ENCODE measurements around the gene ENTHD1. TPM values are rescaled to one million over a fixed set of nuclear protein-coding genes. Genes with fewer than 3 reads are reported as not detected.

Gene ENTHD1
- total and polyA plus RNA-seq, 9 of the 15 experiments (the other 6 are each of a cell fraction or from before 2014, with no cell fraction given), result 0.13 to 0.98 (median 0.35) TPM

DNA sequence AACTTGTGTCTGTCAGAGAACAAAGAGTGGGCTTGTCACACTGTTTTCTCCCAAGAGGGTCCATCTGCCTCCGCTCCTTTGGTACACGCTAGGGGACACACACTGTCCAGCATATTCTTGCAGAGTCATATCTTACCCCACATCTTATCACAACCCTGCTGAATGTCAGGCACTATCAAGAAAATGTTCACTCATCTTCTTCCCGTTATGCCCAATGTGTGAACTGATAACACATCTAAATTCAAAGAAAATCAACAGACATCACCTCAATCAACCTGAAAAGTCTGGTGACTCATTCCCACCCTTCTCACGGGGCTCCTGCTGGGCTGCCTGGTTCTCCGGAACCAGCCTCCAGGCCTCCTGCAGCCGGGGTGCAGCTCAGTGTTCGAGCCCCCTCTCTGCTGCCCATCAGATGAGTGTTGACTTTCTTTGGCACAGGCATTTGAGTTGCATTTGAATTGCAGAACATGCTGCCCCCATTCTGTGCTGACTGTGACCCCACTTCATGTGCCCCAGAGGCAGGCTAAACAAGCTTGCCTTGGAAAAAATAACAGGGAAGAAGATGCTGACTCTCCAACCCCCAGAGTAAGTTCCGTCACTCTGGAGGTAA lies 26.7 kb upstream of the ENTHD1 start (continued):
- TF ChIP-seq CHD7 (IDR thresholded peaks at IDR 0.05; ENCODE audit: low read depth, low read length) (no peak), ZFX (CRISPR knock-in tag; IDR thresholded peaks at IDR 0.05) (no peak), ZBTB7A (IDR thresholded peaks at IDR 0.05; ENCODE audit: borderline replicate concordance, control insufficient read depth, low read depth, low read length) (no peak), ZKSCAN8 (CRISPR knock-in tag; IDR thresholded peaks at IDR 0.05) (no peak), CBX2 (IDR thresholded peaks at IDR 0.05; ENCODE audit: insufficient read depth, low read length, poor library complexity, severe bottlenecking) (no peak), KLF13 (tag; IDR thresholded peaks at IDR 0.05; ENCODE audit: borderline replicate concordance, low read depth) (0 out of 2 replicates have a peak, but pooled peaks have one; percentile 37), CAMTA2 (CRISPR knock-in tag; conservative IDR thresholded peaks at IDR 0.05) (no peak), MEIS2 (IDR thresholded peaks at IDR 0.05; ENCODE audit: partially characterized antibody) (peak; percentile 89), CBX1 (IDR thresholded peaks at IDR 0.05; ENCODE audit: low read depth) (no peak), ZNF274 (IDR thresholded peaks at IDR 0.05; ENCODE audit: borderline replicate concordance, low read depth, low read length) (no peak), TRIM24 (IDR thresholded peaks at IDR 0.05) (peak in 1 of 2 experiments; percentile 72; a peak in 2 of 4 replicates), ATF7 (IDR thresholded peaks at IDR 0.05) (peak; percentile 62), BRD9 (IDR thresholded peaks at IDR 0.05; ENCODE audit: low read depth, partially characterized antibody) (peak; percentile 80)
- TF ChIP-seq, protein P1, sequence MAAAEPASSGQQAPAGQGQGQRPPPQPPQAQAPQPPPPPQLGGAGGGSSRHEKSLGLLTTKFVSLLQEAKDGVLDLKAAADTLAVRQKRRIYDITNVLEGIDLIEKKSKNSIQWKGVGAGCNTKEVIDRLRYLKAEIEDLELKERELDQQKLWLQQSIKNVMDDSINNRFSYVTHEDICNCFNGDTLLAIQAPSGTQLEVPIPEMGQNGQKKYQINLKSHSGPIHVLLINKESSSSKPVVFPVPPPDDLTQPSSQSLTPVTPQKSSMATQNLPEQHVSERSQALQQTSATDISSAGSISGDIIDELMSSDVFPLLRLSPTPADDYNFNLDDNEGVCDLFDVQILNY (CRISPR knock-in tag; IDR thresholded peaks at IDR 0.05), result no peak

Measured in K562 (cell line).